NCI-H1436 treated with DMSO at 0.1 percent for 48 hours (cell line): Measurements from ENCODE around the gene GRIN2A.

ENCODE experiments used
- DNase-seq: peaks from one replicate; lab custom pipeline; 2025; lab: John Stamatoyannopoulos, UW

GRIN2A gene

DNA sequence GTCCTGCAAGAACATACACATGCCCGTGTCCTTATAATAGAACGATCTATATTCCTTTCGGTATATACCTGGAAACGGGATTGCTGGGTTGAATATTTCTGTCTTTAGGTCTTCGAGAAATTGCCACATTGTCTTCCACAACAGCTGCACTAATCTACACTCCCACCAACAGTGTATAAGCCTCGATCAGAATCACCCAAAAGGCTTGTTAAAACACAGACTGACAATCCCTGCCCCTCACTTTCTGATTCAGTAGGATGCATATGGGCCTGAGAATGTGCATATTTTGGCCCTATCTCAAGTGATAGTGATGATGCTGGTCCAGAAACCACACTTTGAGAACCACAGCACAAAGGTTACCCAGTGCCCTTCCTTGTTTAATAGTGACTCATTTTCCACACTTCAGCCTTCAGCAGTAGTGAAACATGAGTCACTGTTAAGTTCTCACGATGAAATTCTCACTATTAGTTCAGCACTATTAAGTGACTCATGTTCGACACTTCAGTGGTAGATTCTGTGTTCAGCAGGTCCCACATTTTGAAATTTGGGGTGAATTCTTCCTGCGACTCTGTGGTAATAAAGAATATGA lies 215.6 kb downstream of the GRIN2A start:
- no peak for DNase-seq

DNA sequence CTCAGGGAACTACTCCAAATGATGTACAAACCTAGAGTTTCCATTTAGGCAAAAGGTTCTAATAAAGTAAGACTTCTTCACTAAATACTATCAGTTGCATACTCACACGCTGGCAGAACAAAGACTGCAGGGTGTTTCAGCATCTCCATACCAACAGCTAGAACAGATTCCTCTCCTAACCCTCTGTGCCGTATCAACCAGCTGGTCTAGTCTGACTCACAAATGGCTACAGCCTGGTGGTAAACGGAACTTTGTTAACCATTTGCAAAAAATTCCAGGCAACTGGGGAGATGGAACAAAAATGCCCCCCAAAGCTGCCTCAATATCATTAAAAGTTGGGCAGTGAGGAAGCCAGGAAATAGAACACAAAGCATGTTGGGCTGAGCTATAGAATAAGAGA lies 217.1 kb downstream of the GRIN2A start:
- DNase-seq = no peak

- DNase-seq = no peak
Observed at GRCh38 chr16:9964426-9964825, 217.8 kb downstream of the GRIN2A start.

DNA sequence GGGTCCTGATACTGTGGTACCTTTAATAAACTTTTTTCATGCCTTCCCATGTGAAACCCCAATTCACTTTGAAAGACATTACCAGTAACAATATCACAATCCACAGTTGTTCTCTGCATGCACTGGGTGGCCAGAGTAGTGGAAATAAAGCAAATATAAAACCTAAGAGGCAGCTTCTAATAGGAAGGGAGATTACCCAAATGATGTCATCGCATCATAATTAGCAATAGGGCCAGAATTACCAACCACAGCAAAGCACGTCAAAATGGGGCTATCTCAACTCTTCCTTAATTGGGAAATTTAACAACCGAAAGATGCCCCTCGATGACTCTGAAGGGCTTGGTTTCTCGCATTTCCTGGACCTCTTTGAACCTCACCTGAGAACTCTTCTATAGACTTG lies 224.8 kb downstream of the GRIN2A start:
- DNase-seq = no peak

- no peak for DNase-seq
Observed at GRCh38 chr16:9957002-9957401, 225.2 kb downstream of the GRIN2A start.

- no peak for DNase-seq
Observed at GRCh38 chr16:9955677-9956076, 226.6 kb downstream of the GRIN2A start.

DNA sequence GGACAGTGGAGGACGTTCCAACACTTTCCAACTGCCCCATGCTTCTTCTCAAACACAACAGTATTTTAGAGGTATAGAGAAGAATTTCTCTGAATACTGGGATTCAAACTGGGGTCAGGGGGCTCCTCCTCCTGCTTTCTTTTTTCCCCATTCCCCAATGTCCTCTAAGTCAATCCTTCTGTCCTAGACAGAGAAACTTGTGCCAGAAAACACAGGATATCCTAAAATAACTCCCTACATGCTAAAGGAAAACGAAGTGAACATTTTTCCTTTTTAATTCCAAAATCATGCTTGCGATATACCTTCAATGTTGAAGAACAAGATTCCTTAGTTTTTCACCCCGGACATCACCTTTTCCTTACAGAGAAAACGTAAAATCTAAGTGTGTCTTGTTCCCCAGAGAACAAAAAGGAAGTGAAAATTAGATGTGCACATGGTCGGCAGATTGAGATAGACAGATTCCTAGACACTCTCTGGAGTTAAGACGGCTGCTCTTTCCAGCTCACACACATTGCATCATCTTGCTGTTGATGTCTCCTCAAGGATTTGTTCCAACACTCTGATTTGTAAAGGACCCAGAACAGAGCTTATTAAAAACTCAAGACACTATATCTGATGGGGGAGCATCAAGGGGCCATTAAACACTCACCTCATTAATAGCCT lies 228.2 kb downstream of the GRIN2A start:
- DNase-seq = no peak

- DNase-seq = no peak
Observed at GRCh38 chr16:9950658-9951057, 231.6 kb downstream of the GRIN2A start.

GRCh38 chr16:9949396-9949795 lies 232.8 kb downstream of the GRIN2A start:
- no peak for DNase-seq

GRCh38 chr16:9948933-9949332 lies 233.3 kb downstream of the GRIN2A start:
- no peak for DNase-seq

DNA sequence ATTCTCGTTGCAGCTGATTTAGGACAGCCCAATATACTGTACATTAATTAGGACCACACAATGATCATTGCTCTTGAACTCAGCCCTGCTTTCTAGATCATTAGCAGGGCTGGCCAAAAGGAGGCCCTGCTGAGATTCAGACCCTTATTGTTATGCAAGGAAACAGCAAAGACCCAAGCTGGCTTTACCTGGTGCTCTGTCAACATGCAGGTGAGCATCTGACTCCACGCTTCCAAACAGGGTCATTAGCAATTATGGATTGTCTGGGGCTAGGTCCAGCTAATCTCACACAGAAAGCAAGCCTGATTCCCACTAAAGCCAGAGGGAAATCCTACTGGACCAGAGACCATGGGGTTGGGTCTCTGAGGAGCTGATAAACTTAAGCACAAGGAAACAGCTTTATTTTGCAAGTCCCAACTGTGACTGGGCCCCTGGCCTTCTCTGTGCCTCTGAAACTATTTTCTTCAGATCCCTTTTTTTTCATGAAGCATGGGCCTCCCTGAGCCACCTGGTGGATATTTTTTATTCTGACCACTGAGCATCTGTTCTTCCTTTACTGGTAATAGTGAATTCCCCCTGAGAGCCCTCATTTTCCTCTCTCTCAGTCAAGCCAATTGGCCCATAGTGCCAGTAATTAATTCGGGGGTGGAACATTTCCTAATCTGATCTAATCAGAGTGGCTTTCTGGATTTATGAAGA lies 236.1 kb downstream of the GRIN2A start:
- no peak for DNase-seq

DNA sequence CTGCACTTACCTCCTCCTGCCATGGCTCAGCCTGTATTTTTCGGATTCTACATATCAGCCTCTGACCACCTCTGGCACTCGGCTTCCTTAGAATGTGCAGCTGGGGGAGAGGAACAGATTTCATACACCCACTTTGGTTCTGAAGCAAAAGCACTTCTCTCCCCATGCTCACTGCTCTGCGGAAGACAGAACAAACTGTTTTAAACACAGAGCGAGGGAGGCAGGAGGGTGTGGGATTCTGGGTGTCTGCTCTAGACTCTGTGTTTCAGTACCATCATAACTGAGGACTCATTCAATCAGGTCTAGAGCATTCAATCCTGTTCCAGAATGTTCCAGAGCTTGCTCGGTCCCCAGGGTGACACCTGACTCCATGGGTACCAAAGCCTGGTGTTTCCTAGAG lies 239.1 kb downstream of the GRIN2A start:
- DNase-seq = no peak

DNA sequence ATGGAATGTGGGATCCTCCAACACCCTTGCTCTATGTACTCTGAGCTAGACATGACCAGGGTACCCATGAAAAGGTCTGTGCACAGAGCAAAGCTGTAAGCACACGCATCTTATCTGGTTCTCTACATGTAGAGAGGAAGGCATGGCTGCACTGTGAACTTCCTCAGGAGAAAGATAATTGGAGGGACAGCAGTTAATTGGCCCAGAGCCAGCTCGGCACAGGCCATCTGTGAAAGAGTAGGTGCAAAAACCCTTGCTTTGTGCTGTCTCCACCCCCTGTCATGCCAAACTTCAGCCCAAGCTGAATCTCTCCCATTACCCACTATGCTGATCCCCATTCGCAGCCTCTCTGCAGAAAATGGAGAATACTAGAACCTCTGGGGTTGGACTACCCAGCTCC lies 241.0 kb downstream of the GRIN2A start:
- DNase-seq = no peak

GRCh38 chr16:9934723-9935508 lies 247.3 kb downstream of the GRIN2A start:
- DNase-seq = no peak

DNA sequence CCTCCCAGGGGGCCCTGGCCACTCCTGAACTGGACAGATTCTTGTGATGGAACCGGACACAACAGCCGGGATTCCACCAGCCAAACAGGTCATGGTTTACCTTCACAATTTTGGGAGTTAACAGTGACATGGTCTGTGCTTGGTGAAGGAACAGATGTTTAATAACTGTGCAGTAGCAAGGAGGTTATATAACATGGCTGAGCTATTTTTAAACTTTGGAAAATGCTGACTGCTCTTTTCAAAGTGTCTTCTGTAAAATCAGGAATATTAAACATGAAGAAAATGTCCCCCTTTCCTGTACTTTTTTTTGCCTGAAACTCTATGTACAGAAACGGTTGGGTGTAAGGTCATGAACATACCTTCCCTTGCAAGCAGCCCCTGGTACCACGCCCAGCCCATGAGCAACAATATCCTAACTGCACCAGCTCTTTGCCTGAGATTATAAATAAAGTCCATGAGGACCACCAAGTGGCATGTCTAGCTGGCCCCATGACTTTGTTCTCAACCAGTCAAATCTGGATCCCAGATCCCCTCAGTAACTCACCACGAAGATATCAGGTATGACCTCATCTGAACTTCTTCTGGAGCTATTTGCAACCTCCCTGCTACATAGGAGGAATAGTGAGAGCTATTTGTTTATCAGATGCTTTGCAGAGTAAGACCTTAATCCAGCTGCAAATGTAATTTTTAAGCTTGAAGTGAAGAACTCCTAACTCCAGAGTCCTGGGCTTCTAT lies 249.1 kb downstream of the GRIN2A start:
- DNase-seq = no peak

DNA sequence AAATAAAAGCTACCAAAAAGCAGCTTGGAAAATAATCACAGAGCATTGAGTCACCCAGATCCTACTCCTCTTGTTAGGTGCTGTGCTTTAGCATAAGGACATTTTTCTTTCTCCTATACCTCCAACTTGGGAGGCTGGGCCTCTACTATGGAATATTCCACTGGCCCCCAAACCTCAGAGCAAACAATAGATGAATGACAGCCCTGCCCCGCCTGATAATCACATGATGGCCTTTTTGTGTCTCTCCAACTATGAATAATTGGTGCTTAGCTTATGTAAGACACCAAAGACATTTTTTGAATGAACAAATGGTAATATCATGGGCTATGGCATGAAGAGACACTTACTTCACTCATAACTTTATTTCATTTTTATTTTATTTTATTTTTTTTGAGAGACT lies 250.2 kb downstream of the GRIN2A start:
- no peak for DNase-seq

DNA sequence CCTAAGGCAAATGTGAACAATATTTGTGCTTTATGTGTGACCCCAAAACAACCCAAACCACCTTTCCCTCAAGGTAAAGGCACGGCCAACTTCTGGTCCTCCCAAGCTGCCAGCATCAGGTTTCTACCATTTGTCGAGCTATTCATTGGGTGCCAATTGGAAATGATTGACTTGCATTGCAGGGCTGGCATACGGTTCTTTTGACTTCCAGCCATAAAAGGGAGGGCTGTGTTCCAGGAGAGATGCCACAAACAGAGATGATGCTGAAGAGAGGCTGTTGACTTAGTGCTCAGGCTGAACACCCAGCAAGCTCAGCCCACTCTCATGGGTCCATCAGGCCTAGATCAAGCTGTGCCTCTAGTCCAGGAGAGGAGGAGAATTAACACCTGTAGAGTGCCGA lies 252.4 kb downstream of the GRIN2A start:
- no peak for DNase-seq

DNA sequence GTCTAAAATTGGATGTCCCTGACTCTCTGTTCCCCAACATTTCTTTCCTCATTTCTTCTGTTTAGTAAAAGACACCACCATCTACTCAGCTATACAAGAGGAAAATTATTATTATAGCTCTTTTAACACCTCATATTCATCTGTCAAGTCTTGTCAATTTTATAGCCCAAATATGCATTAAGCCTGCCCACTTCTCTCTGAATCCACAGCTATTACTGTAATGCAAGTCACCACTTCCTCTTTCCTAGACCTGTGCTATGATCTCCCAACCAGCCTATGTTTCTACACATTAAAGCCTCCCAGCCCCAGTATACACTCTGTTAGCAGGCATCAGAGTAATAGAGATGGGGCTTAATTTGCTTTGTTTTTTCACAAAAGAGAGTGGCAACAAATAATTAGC lies 252.9 kb downstream of the GRIN2A start:
- DNase-seq = no peak

DNA sequence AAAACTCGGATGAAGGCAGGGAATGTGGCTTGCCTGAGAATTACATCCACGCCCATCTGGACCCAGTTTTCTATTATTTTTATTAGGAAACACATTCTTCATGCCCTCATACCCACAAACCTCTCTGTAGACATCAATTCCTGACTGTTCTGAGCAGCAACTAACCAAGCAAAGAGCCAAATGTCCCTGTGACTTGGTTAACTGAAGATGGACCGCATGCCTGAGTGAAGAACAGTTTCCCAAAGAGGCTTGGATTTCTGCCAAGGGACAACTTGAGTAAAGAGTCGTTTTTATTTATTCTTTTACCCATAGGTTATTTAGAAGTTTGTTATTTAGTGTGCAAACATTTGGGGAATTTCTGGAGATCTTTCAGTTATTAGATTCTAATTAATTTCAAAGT lies 259.8 kb downstream of the GRIN2A start:
- DNase-seq = no peak

- no peak for DNase-seq
Observed at GRCh38 chr16:9921997-9922396, 260.2 kb downstream of the GRIN2A start.

GRCh38 chr16:9919460-9919859 lies 262.8 kb downstream of the GRIN2A start:
- DNase-seq = no peak

DNA sequence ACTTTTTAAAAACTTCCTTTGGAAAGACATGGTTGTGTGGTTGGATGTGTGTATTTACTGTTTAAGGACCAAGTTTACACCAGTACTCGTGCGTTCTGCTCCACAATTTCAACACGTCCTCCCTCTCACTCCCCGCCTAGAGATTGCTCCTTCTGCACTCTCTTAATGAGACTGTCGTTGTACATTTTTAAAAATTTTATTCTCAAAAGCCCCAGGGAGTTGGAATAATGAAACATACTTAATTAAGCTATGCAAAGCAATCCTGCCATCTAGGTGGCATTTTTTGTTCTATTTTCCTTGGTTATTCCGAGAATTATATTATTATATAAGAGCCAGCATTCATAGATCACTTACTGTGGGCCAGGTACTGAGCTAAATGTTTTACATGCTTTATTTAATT lies 264.5 kb downstream of the GRIN2A start:
- DNase-seq = no peak
